IPS-11a (cell line): ENCODE data around the gene FOXP1.

ENCODE experiments used
- H3K4me3 ChIP-seq: one replicate; pipeline ENCODE4 v1.5.1; 2013; ENCODE audit warnings: low read depth, low read length, control low read depth

FOXP1 gene

DNA sequence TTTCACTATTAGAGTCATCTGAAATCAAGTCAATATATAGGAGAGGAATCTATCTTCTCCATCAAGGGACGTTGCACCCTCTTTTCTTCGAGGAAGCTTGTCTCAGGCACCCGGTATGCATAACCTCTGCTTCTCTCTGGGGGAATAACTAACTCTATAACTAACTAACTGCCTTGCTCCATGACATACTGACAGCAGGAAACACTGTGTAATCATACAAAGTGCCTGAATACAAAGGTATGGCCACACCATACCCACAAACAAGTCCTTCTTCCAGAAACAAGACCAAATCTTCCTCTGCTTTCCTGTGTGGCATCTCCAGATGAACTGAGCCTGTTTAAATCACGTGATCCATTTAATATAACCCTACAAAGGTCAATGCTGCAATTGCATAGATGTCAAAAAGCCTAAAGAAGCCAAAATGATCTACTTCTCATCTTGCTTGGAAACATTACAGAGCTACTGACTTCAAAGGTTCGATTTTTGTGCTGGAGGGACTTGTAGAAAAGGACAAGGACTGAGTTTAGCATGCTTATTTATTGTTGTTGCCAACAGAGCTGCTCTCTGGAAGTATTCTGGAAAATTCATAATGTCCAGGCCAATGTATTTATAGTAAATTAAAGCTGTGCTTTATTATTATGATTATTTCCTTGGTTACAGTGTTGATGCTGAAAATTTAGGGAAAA is 380.5 kb downstream of the FOXP1 start:
- H3K4me3 ChIP-seq = no peak overlapping the region

- no peak overlapping the region for H3K4me3 ChIP-seq
Observed at GRCh38 chr3:71201939-71202338, 381.6 kb downstream of the FOXP1 start.

DNA sequence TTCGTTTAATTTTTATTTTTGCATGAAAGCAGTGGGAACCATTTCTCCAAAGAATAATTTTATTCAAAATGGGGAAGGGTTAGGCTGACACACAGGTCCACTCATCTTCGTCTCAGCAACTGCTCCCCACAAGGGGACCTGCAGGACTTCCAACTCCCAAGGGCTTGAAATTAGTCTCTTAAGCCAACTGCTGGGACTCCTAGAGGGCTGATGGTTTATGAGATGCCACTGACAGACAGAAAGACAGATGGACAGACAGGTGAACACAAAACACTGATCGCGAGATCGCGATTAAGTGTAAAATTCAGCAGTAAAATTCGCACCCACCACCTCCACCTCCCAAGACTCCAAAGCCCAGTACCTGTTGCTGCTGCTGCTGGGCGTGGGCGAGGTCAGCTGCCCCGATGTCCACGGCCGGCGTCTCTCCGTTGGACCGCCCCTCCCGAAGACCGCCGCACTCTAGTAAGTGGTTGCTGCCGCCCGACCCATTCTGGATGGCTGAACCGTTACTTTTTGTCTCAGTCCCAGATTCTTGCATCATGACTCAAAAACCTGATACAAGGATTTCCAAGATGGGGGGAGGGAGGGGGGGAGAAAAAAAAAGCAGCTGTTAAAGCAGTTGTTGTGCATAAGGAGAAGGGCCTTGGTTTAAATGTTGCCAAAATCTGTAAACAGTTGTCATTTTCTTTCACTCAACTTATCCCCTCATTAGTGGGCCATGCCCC is 385.5 kb downstream of the FOXP1 start:
- H3K4me3 ChIP-seq = no peak overlapping the region

DNA sequence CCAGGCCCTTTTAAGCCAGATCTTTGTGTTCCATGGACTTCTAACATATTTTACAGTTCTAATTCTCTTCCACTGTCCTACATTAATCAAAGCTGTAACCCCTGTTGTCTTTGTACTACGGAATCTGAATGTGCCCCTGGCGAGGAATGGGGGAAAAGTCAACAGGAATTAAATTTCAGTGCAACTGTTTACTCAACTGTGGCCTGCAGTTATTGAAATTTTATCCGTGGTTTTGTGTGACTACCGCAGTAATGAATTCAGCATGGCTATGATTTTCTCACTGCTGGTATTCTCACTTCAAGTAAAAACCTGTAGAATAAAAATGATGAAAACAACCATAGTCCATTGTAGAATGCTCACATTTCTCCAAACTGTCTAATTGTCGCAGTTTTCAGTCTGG is 388.0 kb downstream of the FOXP1 start:
- H3K4me3 ChIP-seq = no peak overlapping the region

DNA sequence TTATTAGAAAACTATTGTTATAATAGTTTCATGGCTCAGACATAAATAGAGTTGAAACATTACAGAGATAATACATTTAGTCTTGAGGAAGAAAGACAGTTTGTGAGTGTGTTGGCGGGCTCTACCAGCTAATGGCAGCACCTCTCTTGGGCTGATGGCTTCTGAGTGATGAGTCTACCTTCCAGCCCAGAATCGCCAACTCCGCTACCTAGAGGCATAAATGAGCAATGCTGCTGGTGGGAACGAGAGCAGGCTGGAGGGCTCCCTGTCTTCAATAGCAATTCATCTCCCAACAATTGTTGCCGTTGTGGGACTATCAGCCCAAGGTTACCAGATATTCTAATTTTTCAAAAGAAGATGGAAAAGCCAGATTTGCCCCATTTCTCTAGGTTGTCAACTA is 388.7 kb downstream of the FOXP1 start:
- no peak overlapping the region for H3K4me3 ChIP-seq

- H3K4me3 ChIP-seq = no peak overlapping the region
Observed at GRCh38 chr3:71191031-71191482, 392.5 kb downstream of the FOXP1 start.

DNA sequence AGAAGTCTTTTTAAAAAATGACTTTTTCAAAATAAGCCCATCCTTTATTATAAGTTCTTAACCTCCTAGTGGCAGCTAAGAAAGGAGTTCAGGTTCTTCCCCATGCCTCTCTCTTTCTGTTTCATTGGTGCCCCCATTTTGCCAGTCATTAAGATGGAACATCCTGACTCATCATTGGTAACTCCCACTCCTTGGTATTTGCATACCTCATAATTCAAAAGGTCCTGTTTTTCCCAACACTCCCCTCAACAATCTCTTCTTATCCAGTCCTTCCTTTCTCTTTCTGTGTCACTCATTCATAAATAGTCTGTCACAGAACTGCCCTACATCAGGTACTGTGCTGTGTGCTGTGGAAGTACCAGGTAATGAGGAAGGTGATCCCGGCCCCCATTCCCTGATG is 394.0 kb downstream of the FOXP1 start:
- H3K4me3 ChIP-seq = no peak overlapping the region

DNA sequence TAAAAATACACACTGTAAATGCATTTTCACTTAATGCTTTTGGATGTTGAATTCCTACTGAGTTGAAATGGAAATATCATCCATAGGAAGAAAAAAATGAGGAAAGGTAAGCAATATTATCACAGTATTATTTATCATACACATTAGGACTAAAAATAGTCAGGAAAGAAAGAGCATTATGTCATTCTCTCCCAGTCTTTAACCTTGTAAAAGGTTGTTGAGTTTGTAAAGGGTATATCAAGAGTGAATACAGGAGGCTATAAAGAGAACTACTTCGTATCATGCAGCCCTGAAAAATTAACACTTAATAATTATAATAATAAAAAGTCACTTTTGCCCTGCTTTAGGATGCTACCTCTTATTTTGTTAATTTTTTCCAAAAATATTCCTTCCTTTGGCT is 395.8 kb downstream of the FOXP1 start:
- no peak overlapping the region for H3K4me3 ChIP-seq

GRCh38 chr3:71186801-71187200 is 396.7 kb downstream of the FOXP1 start:
- H3K4me3 ChIP-seq = no peak overlapping the region

- H3K4me3 ChIP-seq = no peak overlapping the region
Observed at GRCh38 chr3:71185733-71186455, 397.6 kb downstream of the FOXP1 start.

- no peak overlapping the region for H3K4me3 ChIP-seq
Observed at GRCh38 chr3:71184252-71184651, 399.3 kb downstream of the FOXP1 start.

GRCh38 chr3:71183549-71183948 is 400.0 kb downstream of the FOXP1 start:
- no peak overlapping the region for H3K4me3 ChIP-seq

DNA sequence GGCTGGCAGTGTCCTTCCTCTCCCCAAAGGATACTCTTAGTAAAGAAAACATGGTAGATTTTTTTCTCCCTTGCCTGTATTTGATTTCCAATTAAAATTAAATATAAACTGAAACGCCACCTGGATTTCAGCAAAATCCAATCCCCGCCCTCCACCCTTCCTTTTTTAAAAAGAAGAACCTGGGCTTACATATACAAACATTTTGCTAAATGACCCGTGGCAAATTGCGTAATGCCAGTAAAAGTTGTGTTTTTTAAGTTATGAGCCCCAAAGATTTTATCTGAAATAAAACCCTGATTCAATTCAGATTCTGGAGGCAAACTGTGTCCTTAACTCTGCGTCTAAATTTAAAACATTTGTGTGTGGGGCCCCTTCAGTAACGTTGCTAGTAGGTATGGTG is 403.0 kb downstream of the FOXP1 start:
- H3K4me3 ChIP-seq = no peak overlapping the region

- H3K4me3 ChIP-seq = no peak overlapping the region
Observed at GRCh38 chr3:71177375-71177774, 406.2 kb downstream of the FOXP1 start.

DNA sequence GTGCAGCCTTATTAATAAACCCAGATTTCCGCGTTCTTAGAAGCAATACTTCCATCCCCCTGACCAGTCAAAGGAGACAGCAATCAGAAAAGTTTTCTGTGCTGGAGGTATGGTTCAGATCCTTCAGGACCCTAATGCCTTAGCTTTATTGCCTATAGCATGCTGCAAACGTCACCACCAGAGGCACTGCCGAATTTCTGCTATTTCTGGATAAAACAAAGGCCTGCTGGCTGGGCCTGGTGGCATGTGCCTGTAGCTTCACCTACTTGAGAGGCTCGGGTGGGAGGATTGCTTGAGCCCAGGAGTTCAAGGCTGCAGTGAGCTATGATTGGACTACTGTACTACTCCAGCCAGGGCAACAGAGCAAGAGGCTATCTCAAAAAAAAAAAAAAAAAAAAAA is 407.2 kb downstream of the FOXP1 start:
- H3K4me3 ChIP-seq = no peak overlapping the region

DNA sequence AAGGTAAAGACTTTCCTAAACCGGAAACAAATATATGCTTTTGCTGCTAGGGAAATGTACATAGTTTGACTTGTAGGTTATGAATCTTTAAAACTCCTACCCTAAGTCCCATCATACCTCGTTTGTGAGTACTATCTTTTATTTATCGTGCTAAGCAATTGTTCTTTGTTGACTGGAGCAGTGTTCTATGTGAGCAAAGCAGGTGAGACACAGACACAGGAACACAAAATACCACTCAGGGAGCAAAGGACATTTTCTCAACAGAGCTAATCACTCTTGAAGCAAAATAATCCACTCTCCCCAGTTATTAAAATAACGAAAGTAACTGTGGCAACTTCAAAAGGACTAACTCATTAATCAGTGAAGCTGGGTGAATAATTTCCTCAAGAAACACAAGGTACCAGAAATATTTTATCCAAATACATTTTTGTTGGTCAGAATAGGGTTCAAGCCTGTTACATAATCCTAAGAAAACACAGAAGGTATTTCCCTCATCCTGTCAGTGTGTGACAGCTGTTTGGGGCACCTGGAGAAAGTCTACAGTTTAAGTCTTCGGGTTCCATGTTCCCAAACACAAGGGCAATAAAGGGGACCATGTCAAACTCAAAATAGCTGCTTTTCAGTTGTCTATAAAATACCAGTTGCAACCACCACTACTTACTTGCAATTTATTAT is 407.7 kb downstream of the FOXP1 start:
- no peak overlapping the region for H3K4me3 ChIP-seq

GRCh38 chr3:71172951-71173350 is 410.6 kb downstream of the FOXP1 start:
- no peak overlapping the region for H3K4me3 ChIP-seq

DNA sequence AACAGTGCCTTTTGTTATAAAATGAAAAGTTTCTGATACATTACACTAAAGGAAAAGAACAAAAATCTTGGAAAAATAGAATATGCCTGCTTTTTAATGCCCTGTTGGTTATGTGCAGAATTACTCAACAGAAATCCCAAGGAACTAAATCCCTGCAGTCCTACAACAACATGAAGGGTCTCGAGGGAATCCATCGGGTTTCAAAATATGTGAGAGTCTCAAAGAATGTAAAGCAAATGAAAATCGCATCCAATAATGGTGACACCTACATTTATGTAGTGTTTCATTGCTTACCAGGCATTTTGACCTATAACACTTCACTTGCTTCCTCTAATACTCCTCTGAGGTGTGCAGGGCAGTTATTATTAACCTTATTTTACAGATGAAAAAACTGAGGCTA is 411.3 kb downstream of the FOXP1 start:
- no peak overlapping the region for H3K4me3 ChIP-seq

GRCh38 chr3:71171247-71171646 is 412.3 kb downstream of the FOXP1 start:
- no peak overlapping the region for H3K4me3 ChIP-seq

- H3K4me3 ChIP-seq = no peak overlapping the region
Observed at GRCh38 chr3:71168880-71169411, 414.6 kb downstream of the FOXP1 start.

GRCh38 chr3:71168121-71168721 is 415.3 kb downstream of the FOXP1 start:
- no peak overlapping the region for H3K4me3 ChIP-seq
